SK-N-SH (cell line): ENCODE measurements around the gene KIF27.
"Not testable (repeated sequence)": the region's sequence is repeated elsewhere in the genome, so short reads cannot be mapped to it uniquely, and the experiment has no call there.

Experiments
- CTCF ChIP-seq: fragments of 200-600 bp; sonication (generic); IDR thresholded peaks from 2 replicates; pipeline ENCODE4 v1.6.1; 2017; ENCODE audit warnings: antibody characterized with exemption, mild to moderate bottlenecking, moderate library complexity
- EP300 ChIP-seq, 2 experiments: IDR thresholded peaks; 2 replicates each; pipeline versions ENCODE4 v1.4.0 to v1.6.1; 2012; ENCODE audit warnings: borderline replicate concordance in 1 of 2, low read depth in 1 of 2, low read length in 1 of 2
- EZH2phosphoT487 ChIP-seq: fragments of 200-600 bp; sonication (generic); IDR thresholded peaks from 2 replicates; pipeline ENCODE4 v1.6.1; 2017; ENCODE audit warnings: low read depth, mixed run types, mild to moderate bottlenecking, antibody characterized with exemption, moderate library complexity, borderline replicate concordance
- GABPA ChIP-seq: IDR thresholded peaks from 2 replicates; pipeline ENCODE4 v1.4.0; 2012; ENCODE audit warnings: low read depth, mild to moderate bottlenecking
- MAX ChIP-seq: IDR thresholded peaks from 2 replicates; pipeline ENCODE4 v1.4.0; 2012; ENCODE audit warnings: low read depth
- NRF1 ChIP-seq: IDR thresholded peaks from 2 replicates; pipeline ENCODE4 v1.6.1; 2012; ENCODE audit warnings: low read depth, mild to moderate bottlenecking, low read length
- PBX3 ChIP-seq: IDR thresholded peaks from 2 replicates; pipeline ENCODE4; 2012
- POLR2AphosphoS5 ChIP-seq: IDR thresholded peaks from 2 replicates; pipeline ENCODE4 v1.6.1; 2012; ENCODE audit warnings: low read depth, low read length
- RCOR1 ChIP-seq: fragments of 150-350 bp; IDR thresholded peaks from 2 replicates; pipeline ENCODE4 v1.6.1; 2017; ENCODE audit warnings: antibody characterized with exemption, low read length
- TCF12 ChIP-seq: IDR thresholded peaks from 2 replicates; pipeline ENCODE4 v1.4.0; 2012
- TF ChIP-seq, protein P1 (sequence below): IDR thresholded peaks from 2 replicates; pipeline ENCODE4 v1.6.1; 2012; ENCODE audit warnings: mild to moderate bottlenecking, low read depth, low read length, moderate library complexity
- TF ChIP-seq, protein P2 (sequence below): fragments of 150-350 bp; IDR thresholded peaks from 2 replicates; pipeline ENCODE4 v1.6.1; 2017; ENCODE audit warnings: antibody characterized with exemption, low read length, low read depth, borderline replicate concordance

GRCh38 chr9:83830426-83831071 lies 90.7 kb downstream of the KIF27 start:
- TF ChIP-seq CTCF; RCOR1; TCF12; EP300 (IDR thresholded peaks at IDR 0.05; ENCODE audit: borderline replicate concordance in 1 of 2, low read depth in 1 of 2, low read length in 1 of 2); MAX; PBX3; EZH2phosphoT487; POLR2AphosphoS5; GABPA; NRF1: not testable (repeated sequence)
- TF ChIP-seq, protein P1, sequence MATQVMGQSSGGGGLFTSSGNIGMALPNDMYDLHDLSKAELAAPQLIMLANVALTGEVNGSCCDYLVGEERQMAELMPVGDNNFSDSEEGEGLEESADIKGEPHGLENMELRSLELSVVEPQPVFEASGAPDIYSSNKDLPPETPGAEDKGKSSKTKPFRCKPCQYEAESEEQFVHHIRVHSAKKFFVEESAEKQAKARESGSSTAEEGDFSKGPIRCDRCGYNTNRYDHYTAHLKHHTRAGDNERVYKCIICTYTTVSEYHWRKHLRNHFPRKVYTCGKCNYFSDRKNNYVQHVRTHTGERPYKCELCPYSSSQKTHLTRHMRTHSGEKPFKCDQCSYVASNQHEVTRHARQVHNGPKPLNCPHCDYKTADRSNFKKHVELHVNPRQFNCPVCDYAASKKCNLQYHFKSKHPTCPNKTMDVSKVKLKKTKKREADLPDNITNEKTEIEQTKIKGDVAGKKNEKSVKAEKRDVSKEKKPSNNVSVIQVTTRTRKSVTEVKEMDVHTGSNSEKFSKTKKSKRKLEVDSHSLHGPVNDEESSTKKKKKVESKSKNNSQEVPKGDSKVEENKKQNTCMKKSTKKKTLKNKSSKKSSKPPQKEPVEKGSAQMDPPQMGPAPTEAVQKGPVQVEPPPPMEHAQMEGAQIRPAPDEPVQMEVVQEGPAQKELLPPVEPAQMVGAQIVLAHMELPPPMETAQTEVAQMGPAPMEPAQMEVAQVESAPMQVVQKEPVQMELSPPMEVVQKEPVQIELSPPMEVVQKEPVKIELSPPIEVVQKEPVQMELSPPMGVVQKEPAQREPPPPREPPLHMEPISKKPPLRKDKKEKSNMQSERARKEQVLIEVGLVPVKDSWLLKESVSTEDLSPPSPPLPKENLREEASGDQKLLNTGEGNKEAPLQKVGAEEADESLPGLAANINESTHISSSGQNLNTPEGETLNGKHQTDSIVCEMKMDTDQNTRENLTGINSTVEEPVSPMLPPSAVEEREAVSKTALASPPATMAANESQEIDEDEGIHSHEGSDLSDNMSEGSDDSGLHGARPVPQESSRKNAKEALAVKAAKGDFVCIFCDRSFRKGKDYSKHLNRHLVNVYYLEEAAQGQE, result not testable (repeated sequence)
- TF ChIP-seq, protein P2, sequence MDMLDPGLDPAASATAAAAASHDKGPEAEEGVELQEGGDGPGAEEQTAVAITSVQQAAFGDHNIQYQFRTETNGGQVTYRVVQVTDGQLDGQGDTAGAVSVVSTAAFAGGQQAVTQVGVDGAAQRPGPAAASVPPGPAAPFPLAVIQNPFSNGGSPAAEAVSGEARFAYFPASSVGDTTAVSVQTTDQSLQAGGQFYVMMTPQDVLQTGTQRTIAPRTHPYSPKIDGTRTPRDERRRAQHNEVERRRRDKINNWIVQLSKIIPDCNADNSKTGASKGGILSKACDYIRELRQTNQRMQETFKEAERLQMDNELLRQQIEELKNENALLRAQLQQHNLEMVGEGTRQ, result not testable (repeated sequence)
